Activated CD8-positive, alpha-beta memory T cell treated with anti-CD3 and anti-CD28 coated beads for 36 hours (primary cell): ENCODE results near the gene GRID2. TPM values are rescaled to one million over a fixed set of nuclear protein-coding genes. Genes with fewer than 3 reads are reported as not detected.

Source experiments
- CTCF ChIA-PET: fragments of 350-600 bp; sonication (Branson Sonifier 250); formaldehyde crosslinking; loops from one replicate; lab custom pipeline; 2021; ENCODE audit warnings: antibody characterized with exemption; lab: Charles Lee
- POLR2A ChIA-PET: fragments of 350-600 bp; sonication (Branson Sonifier 250); formaldehyde crosslinking; loops from one replicate; lab custom pipeline; 2021; ENCODE audit warnings: antibody characterized with exemption; lab: Charles Lee
- total RNA-seq, 2 experiments: library from RNA; stranded (reverse); gene quantifications; one replicate each; pipeline ENCODE4 v1.2.3, GENCODE V29; 2021

Gene GRID2
- total RNA-seq, 2 experiments from 2014 or later, result not detected

GRCh38 chr4:93779228-93779627 is 1475.5 kb downstream of the GRID2 start:
- ChIA-PET CTCF (no interaction called here), POLR2A (no interaction called here)

GRCh38 chr4:93780080-93780479 is 1476.3 kb downstream of the GRID2 start:
- ChIA-PET POLR2A (no interaction called here), CTCF (no interaction called here)

- POLR2A ChIA-PET, result no interaction called here
- CTCF ChIA-PET, result no interaction called here
Observed at GRCh38 chr4:93781198-93781597, 1477.4 kb downstream of the GRID2 start.

- ChIA-PET POLR2A (no interaction called here), CTCF (interaction anchor here (0.5 kb wide), 1 partner anchor 51 kb away, joined by 3 read pairs; no protein-coding TSS in a partner anchor)
Observed at GRCh38 chr4:93786149-93786548, 1482.4 kb downstream of the GRID2 start.

- ChIA-PET POLR2A (no interaction called here), CTCF (no interaction called here)
Observed at GRCh38 chr4:93788712-93789111, 1484.9 kb downstream of the GRID2 start.

GRCh38 chr4:93791570-93792195 is 1487.9 kb downstream of the GRID2 start:
- ChIA-PET POLR2A (no interaction called here), CTCF (no interaction called here)

- ChIA-PET POLR2A (no interaction called here), CTCF (no interaction called here)
Observed at GRCh38 chr4:93802045-93802444, 1498.3 kb downstream of the GRID2 start.

- ChIA-PET CTCF (no interaction called here), POLR2A (no interaction called here)
Observed at GRCh38 chr4:93809773-93810172, 1506.0 kb downstream of the GRID2 start.

- POLR2A ChIA-PET, result no interaction called here
- CTCF ChIA-PET, result no interaction called here
Observed at GRCh38 chr4:93810340-93810992, 1506.7 kb downstream of the GRID2 start.

GRCh38 chr4:93813092-93813491 is 1509.3 kb downstream of the GRID2 start:
- POLR2A ChIA-PET, result no interaction called here
- CTCF ChIA-PET, result no interaction called here

GRCh38 chr4:93814141-93814540 is 1510.4 kb downstream of the GRID2 start:
- ChIA-PET CTCF (no interaction called here), POLR2A (no interaction called here)

GRCh38 chr4:93814722-93815121 is 1511.0 kb downstream of the GRID2 start:
- ChIA-PET CTCF (no interaction called here), POLR2A (no interaction called here)
